ENCODE results near the gene SEL1L2.

SEL1L2 gene

GRCh38 chr20:13816757-13817156 lies 173.7 kb downstream of the SEL1L2 start:
- no peak for DNase-seq (ENCODE audit: low read depth)

GRCh38 chr20:13814672-13815071 lies 175.7 kb downstream of the SEL1L2 start:
- no peak for DNase-seq (ENCODE audit: low read depth)

GRCh38 chr20:13813910-13814309 lies 176.5 kb downstream of the SEL1L2 start:
- no peak for DNase-seq (ENCODE audit: low read depth)

- no peak for DNase-seq (ENCODE audit: low read depth)
Measured at GRCh38 chr20:13810446-13810845, 180.0 kb downstream of the SEL1L2 start.

- DNase-seq (ENCODE audit: low read depth), result no peak
Measured at GRCh38 chr20:13809855-13810254, 180.6 kb downstream of the SEL1L2 start.

- DNase-seq (ENCODE audit: low read depth), result no peak
Measured at GRCh38 chr20:13809373-13809772, 181.0 kb downstream of the SEL1L2 start.

GRCh38 chr20:13800728-13801134 lies 189.7 kb downstream of the SEL1L2 start:
- no peak for DNase-seq (ENCODE audit: low read depth)

GRCh38 chr20:13799974-13800373 lies 190.4 kb downstream of the SEL1L2 start:
- no peak for DNase-seq (ENCODE audit: low read depth)

All from activated T-cell treated with anti-CD3 and anti-CD28 coated beads for 1 hour (primary cell).